ENCODE data around the gene TMEM87A.

DNA sequence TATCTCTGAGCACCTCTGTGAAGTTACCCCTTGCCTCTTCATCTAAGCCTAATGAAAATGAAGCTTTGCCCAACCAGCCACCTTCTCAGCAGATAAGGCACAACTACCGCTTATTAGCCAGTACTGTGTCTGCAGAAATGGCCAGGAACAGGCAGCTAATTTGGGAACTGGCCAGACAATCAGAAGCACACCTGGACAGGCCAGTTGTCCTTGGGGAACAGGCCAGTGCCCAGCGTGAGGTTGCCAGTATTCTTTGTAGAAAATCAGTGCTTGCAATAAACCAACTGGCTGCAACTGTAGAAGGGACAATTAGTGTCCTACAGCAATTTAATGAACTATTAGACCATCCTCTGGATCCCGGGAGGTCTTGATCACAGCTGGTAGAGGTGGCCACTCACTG is 10.4 kb upstream of the TMEM87A start:
- TF ChIP-seq, protein P1, sequence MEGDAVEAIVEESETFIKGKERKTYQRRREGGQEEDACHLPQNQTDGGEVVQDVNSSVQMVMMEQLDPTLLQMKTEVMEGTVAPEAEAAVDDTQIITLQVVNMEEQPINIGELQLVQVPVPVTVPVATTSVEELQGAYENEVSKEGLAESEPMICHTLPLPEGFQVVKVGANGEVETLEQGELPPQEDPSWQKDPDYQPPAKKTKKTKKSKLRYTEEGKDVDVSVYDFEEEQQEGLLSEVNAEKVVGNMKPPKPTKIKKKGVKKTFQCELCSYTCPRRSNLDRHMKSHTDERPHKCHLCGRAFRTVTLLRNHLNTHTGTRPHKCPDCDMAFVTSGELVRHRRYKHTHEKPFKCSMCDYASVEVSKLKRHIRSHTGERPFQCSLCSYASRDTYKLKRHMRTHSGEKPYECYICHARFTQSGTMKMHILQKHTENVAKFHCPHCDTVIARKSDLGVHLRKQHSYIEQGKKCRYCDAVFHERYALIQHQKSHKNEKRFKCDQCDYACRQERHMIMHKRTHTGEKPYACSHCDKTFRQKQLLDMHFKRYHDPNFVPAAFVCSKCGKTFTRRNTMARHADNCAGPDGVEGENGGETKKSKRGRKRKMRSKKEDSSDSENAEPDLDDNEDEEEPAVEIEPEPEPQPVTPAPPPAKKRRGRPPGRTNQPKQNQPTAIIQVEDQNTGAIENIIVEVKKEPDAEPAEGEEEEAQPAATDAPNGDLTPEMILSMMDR (IDR thresholded peaks at IDR 0.05; ENCODE audit: borderline replicate concordance, extremely low read depth, low read length, poor library complexity, severe bottlenecking), result no peak
- TF ChIP-seq EZH2 (IDR thresholded peaks at IDR 0.05; ENCODE audit: borderline replicate concordance, low read depth, low read length, severe bottlenecking), result no peak

All from DND-41 (cell line).